Stimulated activated CD8-positive, alpha-beta memory T cell treated with anti-CD3 and anti-CD28 coated beads, Interleukin-7, amount 100 ng/mL, for 48 hours (primary cell): ENCODE data around the gene FCHSD2.
"Not testable (repeated sequence)": the region's sequence is repeated elsewhere in the genome, so short reads cannot be mapped to it uniquely, and the experiment has no call there.

Source experiments
- DNase-seq, 2 donors: peaks; one replicate each; pipeline ENCODE4 v3.0.0-alpha.2; 2020; ENCODE audit warnings: low read depth in 1 of 2; ENCODE audit errors: extremely low read depth in 1 of 2

The FCHSD2 gene

GRCh38 chr11:72940417-72940816 lies 201.7 kb downstream of the FCHSD2 start:
- DNase-seq = no peak

- DNase-seq = no peak
Measured at GRCh38 chr11:72939031-72939430, 203.1 kb downstream of the FCHSD2 start.

- no peak for DNase-seq
Measured at GRCh38 chr11:72937439-72937838, 204.7 kb downstream of the FCHSD2 start.

- no peak for DNase-seq
Measured at GRCh38 chr11:72935700-72936099, 206.4 kb downstream of the FCHSD2 start.

DNA sequence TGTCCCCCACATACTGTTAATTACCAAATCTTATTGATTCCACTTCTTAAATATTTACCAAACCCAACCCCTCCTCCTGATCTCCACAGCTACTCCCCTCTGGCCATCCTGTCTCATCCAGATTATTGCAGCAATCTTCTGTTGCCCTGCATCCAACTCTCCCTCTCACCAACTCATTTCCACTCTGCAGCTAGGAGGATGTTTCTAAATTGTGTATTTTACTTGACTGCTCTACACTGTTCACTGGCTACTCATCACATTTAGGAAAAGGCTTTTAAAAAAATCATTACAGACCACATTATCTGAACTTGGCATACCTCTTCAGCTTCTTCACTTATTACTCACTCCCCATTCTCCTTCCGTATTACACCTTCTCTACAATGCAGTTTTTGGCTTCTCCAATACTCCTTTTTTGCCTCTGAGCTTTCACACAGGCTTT lies 210.0 kb downstream of the FCHSD2 start:
- DNase-seq = no peak

GRCh38 chr11:72930008-72930407 lies 212.1 kb downstream of the FCHSD2 start:
- DNase-seq = no peak

DNA sequence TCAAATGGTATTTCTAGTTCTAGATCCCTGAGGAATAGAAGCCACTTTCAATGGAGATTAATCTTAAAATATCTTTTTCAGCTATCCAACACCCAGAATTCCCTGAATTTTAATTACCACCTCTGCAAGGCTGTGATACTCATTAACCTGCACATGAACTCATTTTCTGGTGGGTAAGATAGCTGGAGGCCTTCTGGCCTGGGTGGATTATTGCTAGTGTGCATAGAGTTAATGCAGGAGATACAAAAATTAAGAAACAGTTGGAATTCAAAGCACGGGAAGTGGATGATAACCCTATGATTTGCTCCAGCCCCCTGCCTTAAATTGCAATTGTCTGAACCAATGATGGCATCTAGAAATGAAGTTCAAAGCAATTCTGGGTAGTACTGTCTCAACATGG lies 212.9 kb downstream of the FCHSD2 start:
- DNase-seq = no peak

GRCh38 chr11:72927380-72927779 lies 214.7 kb downstream of the FCHSD2 start:
- DNase-seq = no peak

- DNase-seq = no peak
Measured at GRCh38 chr11:72926076-72926475, 216.0 kb downstream of the FCHSD2 start.

GRCh38 chr11:72925656-72926055 lies 216.5 kb downstream of the FCHSD2 start:
- DNase-seq = no peak

DNA sequence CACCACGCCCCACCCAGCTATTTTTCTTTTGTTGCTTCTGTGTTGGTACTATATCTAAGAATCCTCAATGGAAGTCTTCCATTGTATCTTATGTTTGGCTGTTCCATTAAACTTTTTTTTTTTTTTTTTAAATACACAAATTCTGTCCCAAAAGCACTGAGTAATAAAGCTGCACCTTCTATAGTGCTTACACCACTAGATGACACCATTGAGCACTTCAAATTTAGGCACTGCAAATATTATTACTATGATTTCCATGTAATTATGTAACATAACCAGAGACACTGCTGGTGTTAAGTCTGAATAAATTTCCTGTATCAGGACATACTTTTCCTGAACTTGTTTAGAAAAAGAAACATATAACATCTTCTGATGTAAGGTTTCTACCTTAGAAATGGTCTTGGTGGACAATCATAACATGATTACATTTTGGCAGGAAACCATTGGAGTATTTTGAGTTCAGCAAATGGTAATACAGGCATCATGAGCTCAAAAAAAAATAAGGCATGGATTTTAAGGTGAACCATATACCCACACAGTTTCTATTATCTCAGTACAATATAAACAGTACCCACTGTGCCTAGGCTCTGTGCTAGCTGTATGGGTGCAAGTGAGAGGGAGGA lies 217.4 kb downstream of the FCHSD2 start:
- no peak for DNase-seq

- no peak for DNase-seq
Measured at GRCh38 chr11:72921028-72921716, 220.9 kb downstream of the FCHSD2 start.

GRCh38 chr11:72920001-72920400 lies 222.1 kb downstream of the FCHSD2 start:
- DNase-seq = no peak

DNA sequence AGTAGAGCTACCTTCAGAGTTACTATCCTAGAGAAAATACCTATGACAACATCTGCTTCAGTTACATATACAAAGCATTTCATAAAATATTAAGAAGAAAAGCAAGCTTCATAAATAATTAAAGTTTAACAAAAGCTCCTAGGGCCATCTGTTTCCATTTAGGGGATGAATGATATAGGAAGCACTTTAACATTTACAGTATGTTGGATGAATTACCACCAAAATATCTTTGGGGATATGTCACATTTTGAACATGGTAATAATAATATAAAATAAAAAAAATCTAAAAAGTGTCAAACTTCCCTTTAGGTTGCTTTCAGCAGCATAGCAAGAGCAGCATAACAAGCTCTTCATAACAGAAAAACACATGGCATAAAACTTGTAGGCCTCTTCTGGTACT lies 223.3 kb downstream of the FCHSD2 start:
- DNase-seq = no peak

DNA sequence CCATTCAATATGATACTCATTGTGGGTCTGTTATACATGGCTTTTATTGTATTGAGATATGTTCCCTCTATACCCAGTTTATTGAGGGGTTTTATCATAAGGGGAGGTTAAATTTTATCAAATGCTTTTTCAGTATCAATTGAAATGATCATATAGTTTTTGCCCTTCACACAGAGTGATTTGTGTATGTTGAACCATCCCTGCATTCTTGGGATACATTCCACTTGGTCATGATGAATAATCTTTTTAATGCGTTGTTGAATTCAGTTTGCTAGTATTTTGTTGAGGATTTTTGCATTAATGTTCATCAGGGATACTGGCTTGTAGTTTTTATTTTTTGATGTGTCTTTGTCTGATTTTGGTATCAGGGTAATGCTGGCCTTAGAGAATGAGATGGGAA lies 229.9 kb downstream of the FCHSD2 start:
- DNase-seq = no peak

GRCh38 chr11:72909558-72910388 lies 232.3 kb downstream of the FCHSD2 start:
- not testable (repeated sequence) for DNase-seq

DNA sequence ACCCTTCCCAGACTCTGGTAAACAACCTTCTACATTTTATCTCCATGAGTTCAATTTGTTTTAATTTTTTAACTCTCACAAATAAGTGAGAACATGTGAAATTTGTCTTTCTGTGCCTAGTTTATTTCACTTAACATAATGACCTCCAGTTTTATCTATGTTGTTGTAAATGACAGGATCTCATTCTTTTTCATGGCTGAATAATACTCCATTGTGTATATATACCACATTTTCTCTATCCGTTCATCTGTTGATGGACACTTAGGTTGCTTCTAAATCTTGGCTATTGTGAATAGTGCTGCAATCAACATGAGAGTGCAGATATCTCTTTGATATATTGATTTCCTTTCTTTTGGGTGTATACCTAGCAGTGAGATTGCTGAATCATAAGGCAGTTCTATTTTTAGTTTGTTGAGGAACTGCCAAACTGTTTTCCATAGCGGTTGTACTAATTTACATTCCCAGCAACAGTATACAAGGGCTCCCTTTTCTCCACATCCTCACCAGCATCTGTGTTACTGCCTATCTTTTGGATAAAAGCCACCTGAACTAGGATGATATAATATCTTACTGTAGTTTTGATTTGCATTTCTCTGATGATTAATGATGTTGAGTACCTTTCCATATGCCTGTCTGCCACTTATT lies 234.0 kb downstream of the FCHSD2 start:
- DNase-seq = no peak

DNA sequence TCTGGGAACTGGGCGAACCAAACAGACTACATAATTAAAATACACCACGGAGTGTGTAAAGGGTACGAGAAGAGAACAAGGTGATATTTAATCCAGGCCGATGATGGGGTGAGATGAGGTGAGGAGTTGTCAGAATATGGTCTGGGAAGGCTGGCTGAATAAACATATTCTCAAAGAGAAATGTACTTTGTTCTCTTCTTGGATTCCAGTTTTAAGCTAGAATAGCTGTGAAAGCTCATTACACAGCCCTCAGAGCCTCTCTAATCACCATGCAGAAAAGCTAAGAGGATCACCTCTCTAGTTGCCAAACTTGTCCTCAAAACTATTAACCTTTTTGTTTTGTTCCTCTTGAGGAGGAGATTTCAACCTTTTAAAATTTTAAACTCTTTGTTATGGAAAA lies 238.1 kb downstream of the FCHSD2 start:
- no peak for DNase-seq

GRCh38 chr11:72901374-72901773 lies 240.7 kb downstream of the FCHSD2 start:
- DNase-seq = no peak

GRCh38 chr11:72900013-72900412 lies 242.1 kb downstream of the FCHSD2 start:
- DNase-seq = no peak

DNA sequence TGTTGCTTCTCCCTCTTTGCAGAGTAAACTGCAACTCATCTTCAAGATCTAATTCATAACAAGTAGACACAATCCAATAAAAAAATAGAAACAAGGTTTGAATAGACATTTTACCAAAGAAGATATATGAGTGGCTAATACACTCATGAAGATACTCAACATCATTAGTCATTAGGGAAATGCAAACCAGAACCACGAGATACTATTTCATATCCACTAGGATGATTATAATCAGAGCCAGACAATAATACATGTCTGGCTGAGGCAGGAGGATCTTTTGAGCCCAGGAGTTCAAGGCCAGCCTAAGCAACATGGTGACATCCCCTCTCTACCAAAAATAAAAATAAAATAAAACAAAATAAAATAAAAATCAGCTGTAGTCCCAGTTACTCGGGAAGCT lies 242.9 kb downstream of the FCHSD2 start:
- no peak for DNase-seq
